ENCODE data around the gene ITGB2. TPM values are rescaled to one million over a fixed set of nuclear protein-coding genes. Genes with fewer than 3 reads are reported as not detected.

Gene ITGB2
- total RNA-seq, 1 donor from 2014 or later = 18.6 TPM

- H3K4me3 ChIP-seq = no peak overlapping the region
- intact Hi-C loops (cut with micrococcal nuclease) = no loop called here
- H3K4me1 ChIP-seq = peaks cover 69% of the 10 kb centered on the region
- no peaks in the 10 kb centered on the region for H3K27me3 ChIP-seq (ENCODE audit: low read depth)
- H3K27ac ChIP-seq (replicated peaks) = no peak overlapping the region
- no peak for DNase-seq
- TF ChIP-seq, protein P1, sequence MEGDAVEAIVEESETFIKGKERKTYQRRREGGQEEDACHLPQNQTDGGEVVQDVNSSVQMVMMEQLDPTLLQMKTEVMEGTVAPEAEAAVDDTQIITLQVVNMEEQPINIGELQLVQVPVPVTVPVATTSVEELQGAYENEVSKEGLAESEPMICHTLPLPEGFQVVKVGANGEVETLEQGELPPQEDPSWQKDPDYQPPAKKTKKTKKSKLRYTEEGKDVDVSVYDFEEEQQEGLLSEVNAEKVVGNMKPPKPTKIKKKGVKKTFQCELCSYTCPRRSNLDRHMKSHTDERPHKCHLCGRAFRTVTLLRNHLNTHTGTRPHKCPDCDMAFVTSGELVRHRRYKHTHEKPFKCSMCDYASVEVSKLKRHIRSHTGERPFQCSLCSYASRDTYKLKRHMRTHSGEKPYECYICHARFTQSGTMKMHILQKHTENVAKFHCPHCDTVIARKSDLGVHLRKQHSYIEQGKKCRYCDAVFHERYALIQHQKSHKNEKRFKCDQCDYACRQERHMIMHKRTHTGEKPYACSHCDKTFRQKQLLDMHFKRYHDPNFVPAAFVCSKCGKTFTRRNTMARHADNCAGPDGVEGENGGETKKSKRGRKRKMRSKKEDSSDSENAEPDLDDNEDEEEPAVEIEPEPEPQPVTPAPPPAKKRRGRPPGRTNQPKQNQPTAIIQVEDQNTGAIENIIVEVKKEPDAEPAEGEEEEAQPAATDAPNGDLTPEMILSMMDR (IDR thresholded peaks at IDR 0.05; ENCODE audit: borderline replicate concordance) = no peak
- H3K36me3 ChIP-seq = peaks cover 44% of the 10 kb centered on the region
- no peaks in the 10 kb centered on the region for H3K9me3 ChIP-seq (replicated peaks)
Observed at GRCh38 chr21:44849616-44850130, 71.0 kb downstream of the ITGB2 start.

DNA sequence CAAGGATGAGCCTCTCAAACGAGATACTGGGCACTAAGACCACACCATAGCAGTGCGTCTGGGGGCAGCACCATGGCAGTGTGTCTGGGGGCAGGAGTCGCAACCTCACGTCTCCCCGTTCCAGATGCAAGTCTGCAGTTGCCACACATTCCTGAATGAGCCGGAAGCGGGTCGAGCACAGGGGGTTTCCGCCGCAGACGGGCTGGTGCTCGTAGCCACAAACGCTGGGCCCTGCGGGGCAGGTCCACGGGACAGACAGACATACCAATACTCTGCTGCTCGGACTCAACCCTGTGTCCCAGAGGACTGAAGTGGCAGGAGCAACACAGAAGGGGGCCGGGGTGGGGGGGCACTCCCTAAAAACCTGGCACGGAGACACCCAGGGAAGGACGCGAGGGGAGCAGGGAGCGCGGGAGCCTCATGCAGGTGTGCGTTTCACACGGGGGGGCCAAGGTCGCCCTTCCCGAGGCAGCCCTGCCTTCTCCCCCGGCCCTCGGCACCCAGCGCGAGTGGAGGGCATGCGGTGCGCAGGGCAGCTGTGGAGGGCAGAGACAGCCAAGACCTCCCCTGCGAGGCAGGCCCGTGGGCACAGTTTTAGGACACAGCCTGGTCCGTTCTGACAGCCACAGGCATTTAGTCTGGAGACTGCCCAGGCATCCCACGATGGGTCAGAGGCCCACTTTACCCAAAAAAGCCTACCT lies 71.7 kb downstream of the ITGB2 start:
- intact Hi-C loops (cut with micrococcal nuclease) = no loop called here
- H3K9me3 ChIP-seq (replicated peaks) = no peaks in the 10 kb centered on the region
- H3K27ac ChIP-seq (replicated peaks) = no peak overlapping the region
- peaks cover 62% of the 10 kb centered on the region for H3K4me1 ChIP-seq
- H3K36me3 ChIP-seq = peaks cover 37% of the 10 kb centered on the region
- H3K4me3 ChIP-seq = no peak overlapping the region
- TF ChIP-seq, protein P1 (IDR thresholded peaks at IDR 0.05; ENCODE audit: borderline replicate concordance) = no peak
- no peak for DNase-seq
- H3K27me3 ChIP-seq (ENCODE audit: low read depth) = no peaks in the 10 kb centered on the region

GRCh38 chr21:44847261-44848056 lies 73.2 kb downstream of the ITGB2 start:
- H3K4me1 ChIP-seq = peaks cover 46% of the 10 kb centered on the region
- intact Hi-C loops (cut with micrococcal nuclease) = no loop called here
- H3K27me3 ChIP-seq (ENCODE audit: low read depth) = no peaks in the 10 kb centered on the region
- DNase-seq = no peak
- H3K27ac ChIP-seq (replicated peaks) = no peak overlapping the region
- no peak overlapping the region for H3K4me3 ChIP-seq
- TF ChIP-seq, protein P1 (IDR thresholded peaks at IDR 0.05; ENCODE audit: borderline replicate concordance) = no peak
- no peaks in the 10 kb centered on the region for H3K9me3 ChIP-seq (replicated peaks)
- H3K36me3 ChIP-seq = peaks cover 32% of the 10 kb centered on the region

- Histone ChIP-seq H3K4me1 (peaks cover 40% of the 10 kb centered on the region), H3K36me3 (peaks cover 30% of the 10 kb centered on the region), H3K27ac (replicated peaks) (peak overlapping the region; percentile 66), H3K9me3 (replicated peaks) (no peaks in the 10 kb centered on the region), H3K27me3 (ENCODE audit: low read depth) (no peaks in the 10 kb centered on the region), H3K4me3 (peak overlapping the region; percentile 64)
- DNase-seq = peak; percentile 45
- TF ChIP-seq, protein P1 (IDR thresholded peaks at IDR 0.05; ENCODE audit: borderline replicate concordance) = no peak
- intact Hi-C loops (cut with micrococcal nuclease) = no loop called here
Observed at GRCh38 chr21:44846485-44847260, 74.0 kb downstream of the ITGB2 start.

DNA sequence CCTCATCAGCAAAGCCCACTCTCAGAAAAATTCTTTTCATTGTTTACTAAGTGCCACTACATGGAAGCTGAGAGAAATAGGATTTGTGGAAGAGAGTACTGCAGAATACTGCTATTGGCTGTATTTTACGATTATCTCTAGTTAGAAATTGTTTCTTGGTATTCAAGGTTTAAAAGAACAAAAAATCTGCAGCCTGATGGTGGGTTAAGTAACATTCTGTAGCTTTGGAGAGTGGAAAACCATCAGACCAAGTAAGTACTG lies 74.5 kb downstream of the ITGB2 start:
- peaks cover 35% of the 10 kb centered on the region for H3K4me1 ChIP-seq
- TF ChIP-seq, protein P1 (IDR thresholded peaks at IDR 0.05; ENCODE audit: borderline replicate concordance) = no peak
- peaks cover 28% of the 10 kb centered on the region for H3K36me3 ChIP-seq
- no peaks in the 10 kb centered on the region for H3K9me3 ChIP-seq (replicated peaks)
- no peak for DNase-seq
- H3K27ac ChIP-seq (replicated peaks) = peak overlapping the region; percentile 66
- peak overlapping the region; percentile 64 for H3K4me3 ChIP-seq
- H3K27me3 ChIP-seq (ENCODE audit: low read depth) = no peaks in the 10 kb centered on the region
- intact Hi-C loops (cut with micrococcal nuclease) = no loop called here

Measured in left ventricle myocardium inferior (tissue), 1 donor.